ENCODE data around the gene FBXW11. TPM values are rescaled to one million over a fixed set of nuclear protein-coding genes. Genes with fewer than 3 reads are reported as not detected.
A peak's percentile ranks its signal among the peaks of the same experiment; 100 is the strongest.

FBXW11 gene
- total RNA-seq, 4 donors from 2014 or later, result 22.8 to 44.8 (median 40.3) TPM

GRCh38 chr5:172052450-172053236, 46.2 kb upstream of the FBXW11 start:
- WGBS, 2 donors (ENCODE audit: low coverage in 1 of 2), result 86 to 93% methylated on average over 8 to 18 of the region's 19 CpGs
- TF ChIP-seq EP300 (IDR thresholded peaks at IDR 0.05; ENCODE audit: low read depth) (no peak), POLR2AphosphoS5 (IDR thresholded peaks at IDR 0.05) (peak in 1 of 3 donors; percentile 32), POLR2A (IDR thresholded peaks at IDR 0.05) (no peak), CTCF (IDR thresholded peaks at IDR 0.05) (peak in 1 of 5 experiments; percentile 5)
- Histone ChIP-seq H3K4me1 (peaks cover 0 to 7% (median 2%) of the 10 kb centered on the region in 4 donors), H3K27me3 (no peaks in the 10 kb centered on the region), H3K27ac (peak overlapping the region in 1 of 4 donors; percentile 25), H3K4me3 (no peak overlapping the region), H3K9me3 (no peaks in the 10 kb centered on the region), H3K36me3 (peaks cover 0 to 4% (median 0%) of the 10 kb centered on the region in 4 donors)
- peak; percentile 18 for DNase-seq
- in situ Hi-C loops (cut with MboI; ENCODE audit: low pct_ligation_motif_present in 1 of 4, low pct_unique_long_range_greater_than_20kb in 1 of 4, low sequenced_read_pairs in 3 of 4), result no loop called here
- intact Hi-C loops (cut with DNase I; ENCODE audit: low total_unique reads), result no loop called here

GRCh38 chr5:172051643-172052339, 45.4 kb upstream of the FBXW11 start:
- no peak for TF ChIP-seq POLR2A (IDR thresholded peaks at IDR 0.05)
- Histone ChIP-seq H3K27ac (peak overlapping the region in 1 of 4 donors; percentile 25), H3K4me1 (peaks cover 0 to 7% (median 2%) of the 10 kb centered on the region in 4 donors), H3K9me3 (no peaks in the 10 kb centered on the region), H3K4me3 (no peak overlapping the region), H3K36me3 (peaks cover 0 to 4% (median 0%) of the 10 kb centered on the region in 4 donors), H3K27me3 (no peaks in the 10 kb centered on the region)
- DNase-seq, result no peak
- 87% methylated on average over 16 of the region's 16 CpGs; no CpG with 5 or more reads in 1 of the 2 donors for WGBS, 2 donors (ENCODE audit: low coverage in 1 of 2)
- intact Hi-C loops (cut with DNase I; ENCODE audit: low total_unique reads), result no loop called here
- in situ Hi-C loops (cut with MboI; ENCODE audit: low pct_ligation_motif_present in 1 of 4, low pct_unique_long_range_greater_than_20kb in 1 of 4, low sequenced_read_pairs in 3 of 4), result no loop called here

- H3K27ac ChIP-seq, result no peak overlapping the region
- in situ Hi-C loops (cut with MboI; ENCODE audit: low pct_ligation_motif_present in 1 of 4, low pct_unique_long_range_greater_than_20kb in 1 of 4, low sequenced_read_pairs in 3 of 4) (no loop called here), intact Hi-C loops (cut with DNase I; ENCODE audit: low total_unique reads) (no loop called here)
- no peaks in the 10 kb centered on the region for H3K9me3 ChIP-seq
- no peak overlapping the region for H3K4me3 ChIP-seq
- 87% methylated on average over 4 of the region's 4 CpGs; no CpG with 5 or more reads in 1 of the 2 donors for WGBS, 2 donors (ENCODE audit: low coverage in 1 of 2)
- no peaks in the 10 kb centered on the region for H3K27me3 ChIP-seq
- peaks cover 0 to 4% (median 0%) of the 10 kb centered on the region in 4 donors for H3K36me3 ChIP-seq
- H3K4me1 ChIP-seq, result peaks cover 0 to 7% (median 2%) of the 10 kb centered on the region in 4 donors
- no peak for DNase-seq
- TF ChIP-seq CTCF (IDR thresholded peaks at IDR 0.05), result no peak
- TF ChIP-seq EP300 (IDR thresholded peaks at IDR 0.05; ENCODE audit: low read depth), result no peak
- no peak for TF ChIP-seq POLR2AphosphoS5 (IDR thresholded peaks at IDR 0.05)
- no peak for TF ChIP-seq POLR2A (IDR thresholded peaks at IDR 0.05)
Observed at GRCh38 chr5:172050080-172050479, 43.6 kb upstream of the FBXW11 start.

- H3K4me1 ChIP-seq, result peaks cover 0 to 7% (median 2%) of the 10 kb centered on the region in 4 donors
- intact Hi-C loops (cut with DNase I; ENCODE audit: low total_unique reads) (loop anchor here (10.0 kb wide), 1 partner anchor 135 kb away; no protein-coding TSS in a partner anchor), in situ Hi-C loops (cut with MboI; ENCODE audit: low pct_ligation_motif_present in 1 of 4, low pct_unique_long_range_greater_than_20kb in 1 of 4, low sequenced_read_pairs in 3 of 4) (loop anchor here (10.0 to 25.0 kb wide), 3 partner anchors 135 to 637 kb away; partner anchors contain the start of gene FGF18 (in 4 of the 4))
- TF ChIP-seq POLR2AphosphoS5 (IDR thresholded peaks at IDR 0.05) (no peak), CTCF (IDR thresholded peaks at IDR 0.05) (no peak), EP300 (IDR thresholded peaks at IDR 0.05; ENCODE audit: low read depth) (no peak), POLR2A (IDR thresholded peaks at IDR 0.05) (no peak)
- H3K36me3 ChIP-seq, result peaks cover 0 to 8% (median 0%) of the 10 kb centered on the region in 4 donors
- H3K4me3 ChIP-seq, result no peak overlapping the region
- no peaks in the 10 kb centered on the region for H3K9me3 ChIP-seq
- no peaks in the 10 kb centered on the region for H3K27me3 ChIP-seq
- H3K27ac ChIP-seq, result no peak overlapping the region
- DNase-seq, result no peak
- WGBS, 2 donors (ENCODE audit: low coverage in 1 of 2), result 60 to 88% methylated on average over 1 to 12 of the region's 12 CpGs
Observed at GRCh38 chr5:172049226-172049796, 42.9 kb upstream of the FBXW11 start.

Data from transverse colon (tissue), 4 donors.